Posterior vena cava (tissue), 2 donors: Measurements from ENCODE around the gene C1orf53. TPM values are rescaled to one million over a fixed set of nuclear protein-coding genes. Genes with fewer than 3 reads are reported as not detected.
"Not testable (repeated sequence)": the region's sequence is repeated elsewhere in the genome, so short reads cannot be mapped to it uniquely, and the experiment has no call there.

Experiments used
- DNase-seq: peaks from one replicate; pipeline ENCODE4 v3.0.0-alpha.2; 2020; ENCODE audit warnings: low spot score
- intact Hi-C, 2 donors: fragments of 100-400 bp; cut with DNase I; formaldehyde crosslinking; loops; one replicate each; pipeline versions ENCODE4 v1.14.1 to v1.14.2; 2022 to 2023
- long read RNA-seq, 2 donors: library from polyadenylated mRNA; unstranded; transcript quantifications; one replicate each; pipeline ENCODE4 v2.0.0, GENCODE V29; 2020 to 2021
- total RNA-seq, 2 donors: library from RNA; stranded (reverse); fragmentation: NEBNext Ultra II Directional; extraction: Animal tissue kit (Norgen Biotek cat#: 25700); gene quantifications; one replicate each; pipeline ENCODE4 v1.2.1, GENCODE V29; 2021
- donor health status: DM: yes; HTN: yes; CAD: no.
- donor health status: DM: yes; HTN: yes; CAD: no.

Gene C1orf53
- 1 to 10 TPM; 2.0 to 4.2 TPM for total RNA-seq
- long read RNA-seq, donor 1 = 0 reads
- long read RNA-seq, donor 2, partial matches to known transcripts = 0 of 5 reads
- long read RNA-seq, donor 2, other reads (novel, unspliced or antisense) = 1 of 5 reads

GRCh38 chr1:197902454-197903195 is at the start of gene C1orf53:
C1orf53 (plus strand) TSS chr1:197902630; CDS start chr1:197902650, 20 bp downstream.
- DNase-seq = peak; percentile 96
- intact Hi-C loops = no loop called here

DNA sequence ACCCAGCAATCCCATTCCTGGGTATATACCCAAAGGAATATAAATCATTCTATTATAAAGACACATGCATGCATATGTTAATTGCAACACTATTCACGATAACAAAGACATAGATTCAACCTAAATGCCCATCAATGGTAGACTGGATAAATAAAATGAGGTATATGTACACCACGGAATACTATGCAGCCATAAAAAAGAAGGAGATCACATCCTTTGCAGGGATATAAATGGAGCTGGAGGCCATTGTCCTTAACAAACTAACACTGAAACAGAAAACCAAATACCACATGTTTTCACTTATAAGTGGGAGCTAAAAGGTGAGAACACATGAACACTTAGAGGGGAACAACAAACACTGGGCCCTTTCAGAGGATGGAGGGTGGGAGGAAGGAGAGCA is 46.7 kb upstream of the C1orf53 start:
- DNase-seq, intact Hi-C loops: not testable (repeated sequence)

DNA sequence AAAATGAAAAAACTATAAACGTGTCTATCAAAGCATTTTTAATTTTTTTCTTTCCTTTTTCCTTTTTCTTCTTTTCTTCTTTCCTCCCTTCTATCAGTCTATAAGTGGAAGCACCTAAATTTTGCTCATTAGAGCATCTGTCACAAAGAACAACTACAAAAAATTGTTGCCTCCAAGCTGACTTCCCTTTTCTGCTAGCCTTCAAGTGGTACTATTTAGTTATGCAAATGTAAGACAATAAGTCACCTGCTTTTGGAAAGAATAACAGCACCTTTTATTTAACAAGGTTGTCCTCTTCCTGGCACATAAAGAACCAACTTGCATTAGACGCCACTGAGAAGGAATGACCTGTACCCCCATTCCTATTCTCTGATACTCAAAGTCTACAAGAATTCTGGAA is 45.0 kb upstream of the C1orf53 start:
- intact Hi-C loops = no loop called here
- no peak for DNase-seq

DNA sequence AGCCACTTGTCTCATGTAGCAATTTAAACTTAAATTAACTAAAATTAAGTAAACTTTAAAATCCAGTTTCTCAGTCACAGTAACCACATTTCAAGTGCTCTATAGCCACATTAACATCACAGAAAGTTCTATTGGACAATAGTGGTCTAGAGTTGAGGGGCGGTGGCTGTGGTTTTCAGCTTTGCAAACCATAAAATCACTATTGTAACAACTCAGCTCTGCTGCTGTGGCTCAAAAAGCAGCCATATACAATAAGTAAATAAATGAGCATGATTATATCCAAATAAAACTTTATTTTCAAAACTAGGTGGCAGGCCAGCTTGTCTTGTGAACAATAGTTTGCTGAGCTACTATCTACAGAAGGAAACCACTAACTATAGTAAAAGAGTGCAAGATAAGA is 43.4 kb upstream of the C1orf53 start:
- intact Hi-C loops = no loop called here
- DNase-seq = no peak

DNA sequence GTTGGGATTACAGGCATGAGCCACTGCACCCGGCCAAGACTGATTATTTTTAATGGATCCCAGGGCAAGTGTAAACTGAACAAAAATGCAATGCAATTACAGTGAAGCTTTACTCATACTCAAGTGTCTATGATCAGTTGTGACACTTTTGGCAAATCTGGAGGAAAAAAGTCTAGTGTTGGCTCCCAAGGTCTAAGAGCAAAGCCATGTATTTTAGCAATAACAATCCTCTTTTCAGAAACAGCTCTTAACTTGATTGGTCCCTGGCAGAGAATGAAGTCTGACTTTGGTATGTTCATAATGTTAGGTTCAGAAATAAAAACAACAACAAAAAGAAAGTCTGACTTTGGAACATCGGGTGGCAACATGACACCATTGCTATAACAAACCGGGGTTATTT is 40.2 kb upstream of the C1orf53 start:
- no peak for DNase-seq
- intact Hi-C loops = no loop called here

- intact Hi-C loops = no loop called here
- DNase-seq = no peak
Observed at GRCh38 chr1:197862671-197863070, 39.8 kb upstream of the C1orf53 start.

DNA sequence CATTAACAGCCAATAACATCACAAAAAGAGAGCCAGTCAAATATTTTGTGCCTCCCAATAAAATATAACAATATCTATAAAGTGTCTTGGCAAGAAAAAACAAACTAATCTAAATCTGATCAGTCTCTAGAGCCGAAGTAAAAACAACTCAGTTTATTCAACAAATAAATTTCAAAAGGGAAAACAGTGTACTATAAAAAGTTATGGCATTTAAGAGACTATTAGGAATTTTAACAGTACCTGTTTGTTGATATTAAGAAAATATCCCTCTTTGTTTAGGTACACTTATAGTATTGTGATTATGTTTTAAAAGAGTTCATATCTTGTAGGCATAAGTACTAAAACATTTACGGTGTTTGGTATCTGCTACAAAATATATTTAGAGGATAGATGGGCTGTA is 36.6 kb upstream of the C1orf53 start:
- no peak for DNase-seq
- intact Hi-C loops = no loop called here

- intact Hi-C loops = no loop called here
- DNase-seq = no peak
Observed at GRCh38 chr1:197868751-197869489, 33.5 kb upstream of the C1orf53 start.

DNA sequence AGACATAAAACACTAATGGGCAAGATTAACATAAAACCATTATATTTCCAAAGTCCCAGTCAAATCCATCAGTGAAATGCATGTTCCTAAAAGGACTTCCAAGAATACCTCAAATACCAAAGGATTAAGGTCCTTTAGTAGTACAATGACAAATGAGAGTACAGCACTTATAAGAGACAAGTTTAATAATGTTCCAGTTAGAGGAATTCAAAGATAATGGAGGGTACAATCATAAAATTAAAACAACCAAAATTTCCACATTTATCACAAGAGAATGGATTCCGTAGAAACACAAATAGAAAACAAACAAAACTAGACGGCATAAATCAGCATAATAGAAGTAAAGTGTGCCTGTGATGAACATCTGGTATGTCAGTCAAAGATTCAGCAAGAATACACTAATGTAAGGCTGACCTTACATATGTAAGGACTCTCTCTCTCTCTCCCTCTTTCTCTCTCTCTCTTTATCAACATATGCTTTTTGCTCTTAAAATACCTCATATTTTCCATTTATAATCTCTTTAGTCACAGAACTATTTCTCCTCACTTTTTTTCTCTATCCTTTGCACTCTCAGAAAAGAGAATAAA is 32.8 kb upstream of the C1orf53 start:
- DNase-seq = no peak
- intact Hi-C loops = no loop called here

DNA sequence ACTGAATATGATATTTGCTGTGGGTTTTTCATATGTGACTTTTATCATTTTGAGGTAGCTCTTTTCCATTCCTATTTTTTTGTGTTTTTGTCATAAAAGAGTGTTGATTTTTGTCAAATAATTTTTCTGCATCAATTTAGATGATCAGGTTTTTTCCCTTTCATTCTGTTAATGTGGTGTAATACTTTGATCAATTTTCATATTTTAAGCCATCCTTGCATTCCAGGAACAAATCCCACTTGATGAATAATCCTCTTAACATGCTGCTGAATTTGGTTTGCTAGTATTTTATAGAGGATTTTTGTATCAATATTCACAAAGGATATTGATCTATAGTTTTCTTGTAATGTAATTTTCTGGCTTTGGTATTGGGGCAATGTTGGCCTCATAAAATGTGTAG is 25.5 kb upstream of the C1orf53 start:
- DNase-seq = no peak
- intact Hi-C loops = no loop called here

DNA sequence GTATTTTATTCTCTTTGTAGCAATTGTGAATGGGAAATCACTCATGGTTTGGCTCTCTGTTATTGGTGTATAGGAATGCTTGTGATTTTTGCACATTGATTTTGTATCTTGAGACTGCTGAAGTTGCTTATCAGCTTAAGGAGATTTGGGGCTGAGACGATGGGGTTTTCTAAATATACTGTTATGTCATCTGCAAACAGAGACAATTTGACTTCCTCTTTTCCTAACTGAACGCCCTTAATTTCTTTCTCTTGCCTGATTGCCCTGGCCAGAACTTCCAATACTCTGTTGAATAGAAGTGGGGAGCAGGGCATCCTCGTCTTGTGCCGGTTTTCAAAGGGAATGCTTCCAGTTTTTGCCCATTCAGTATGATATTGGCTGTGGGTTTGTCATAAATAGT is 22.0 kb upstream of the C1orf53 start:
- DNase-seq, intact Hi-C loops: not testable (repeated sequence)

- intact Hi-C loops, DNase-seq: not testable (repeated sequence)
Observed at GRCh38 chr1:197882241-197882640, 20.2 kb upstream of the C1orf53 start.

GRCh38 chr1:197884173-197884572 is 18.3 kb upstream of the C1orf53 start:
- intact Hi-C loops = no loop called here
- DNase-seq = no peak

GRCh38 chr1:197890936-197891335 is 11.5 kb upstream of the C1orf53 start:
- DNase-seq = no peak
- intact Hi-C loops = no loop called here

- intact Hi-C loops = no loop called here
- no peak for DNase-seq
Observed at GRCh38 chr1:197892684-197893083, 9.7 kb upstream of the C1orf53 start.

GRCh38 chr1:197896301-197896700 is 6.1 kb upstream of the C1orf53 start:
- intact Hi-C loops = no loop called here
- no peak for DNase-seq

GRCh38 chr1:197899037-197899436 is 3.4 kb upstream of the C1orf53 start:
- intact Hi-C loops = no loop called here
- DNase-seq = no peak

DNA sequence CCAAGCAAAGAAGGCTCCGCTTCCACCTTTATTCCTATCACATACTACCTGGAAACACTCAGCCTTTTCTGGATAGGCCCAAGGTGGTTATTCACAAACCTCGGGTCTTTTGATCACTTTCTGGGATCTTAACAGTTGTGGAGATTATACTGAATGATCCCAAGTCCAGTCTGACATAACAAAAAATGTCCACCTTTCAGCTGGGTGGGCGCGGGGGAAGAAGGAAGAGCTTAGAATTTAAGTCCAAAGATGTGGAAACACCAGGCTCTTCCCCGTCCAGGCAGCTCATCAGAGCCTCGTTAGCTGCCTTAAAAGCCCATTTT is 338 bp upstream of the C1orf53 start:
- DNase-seq = no peak
- intact Hi-C loops = no loop called here

DNA sequence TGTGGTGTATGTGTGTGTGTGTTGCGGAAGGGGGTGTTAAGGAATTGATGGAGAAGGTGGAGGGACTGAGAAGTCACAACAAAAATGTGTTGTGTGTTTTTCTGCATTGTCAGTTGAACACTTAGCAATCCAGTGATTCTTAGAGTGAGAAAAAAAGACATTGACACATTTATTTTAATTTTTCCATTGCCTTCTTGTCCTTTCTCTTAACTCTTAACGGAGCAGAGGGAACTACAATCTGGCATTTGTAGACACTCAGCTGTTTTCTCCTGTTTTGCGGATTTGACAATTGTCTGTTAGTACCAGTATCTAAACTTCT is 725 bp downstream of the C1orf53 start:
- no peak for DNase-seq
- intact Hi-C loops = no loop called here

DNA sequence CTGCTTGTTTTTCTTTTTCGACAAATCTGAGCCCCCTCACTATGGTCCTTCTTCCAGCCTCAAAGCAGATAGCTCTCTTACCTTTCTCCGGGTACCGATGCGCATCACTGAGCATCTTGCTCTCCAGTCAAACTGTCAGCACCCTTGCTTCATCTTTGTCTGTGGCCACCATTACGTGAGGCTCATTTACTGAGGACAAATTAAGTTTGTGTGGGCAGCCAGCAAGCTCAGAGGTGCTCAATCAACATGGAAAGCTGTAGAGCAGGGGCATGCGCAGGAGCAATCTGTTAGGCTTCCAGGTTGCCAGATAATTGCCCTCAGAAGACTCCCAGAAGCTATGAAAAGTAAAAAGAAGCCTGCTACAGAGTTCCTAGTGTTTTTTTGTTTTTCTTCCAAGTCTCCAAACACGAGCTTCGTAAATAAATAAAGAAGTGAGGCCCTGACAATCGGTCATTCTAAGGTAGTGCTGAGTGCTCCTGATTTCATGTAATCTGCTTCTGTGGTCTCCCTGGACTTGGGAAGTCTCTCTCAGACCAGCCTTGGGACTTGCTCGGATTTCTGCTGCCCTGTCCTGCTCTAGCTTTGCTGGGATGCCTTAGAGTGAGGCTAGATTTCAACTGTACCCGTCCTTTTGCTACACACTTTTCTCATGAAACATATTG is 1.8 kb downstream of the C1orf53 start:
- no peak for DNase-seq
- intact Hi-C loops = no loop called here
